HepG2 (cell line): ENCODE measurements around the gene CMTM8. TPM values are rescaled to one million over a fixed set of nuclear protein-coding genes. Genes with fewer than 3 reads are reported as not detected.

ENCODE experiments used
- AGO1 ChIP-seq: fragments of 200-400 bp; formaldehyde crosslinking; IDR thresholded peaks from 2 replicates; pipeline ENCODE4 v1.6.1; 2017; ENCODE audit warnings: mild to moderate bottlenecking, low read depth, low read length, moderate library complexity; ENCODE audit not compliant: poor library complexity, severe bottlenecking
- ASH2L ChIP-seq: fragments of 300-600, 200-600 bp; sonication (generic); IDR thresholded peaks from 2 replicates; pipeline ENCODE4 v1.7.0; 2017; ENCODE audit warnings: low read depth, mild to moderate bottlenecking, moderate library complexity, mixed read lengths, low read length; ENCODE audit not compliant: insufficient read length
- EED ChIP-seq: sonication (generic); formaldehyde crosslinking; IDR thresholded peaks from 2 replicates; pipeline ENCODE4 v1.5.0; 2020; ENCODE audit warnings: mild to moderate bottlenecking, missing genetic modification reagents
- ETV5 ChIP-seq: IDR thresholded peaks from 2 replicates; pipeline ENCODE4 v1.6.1; 2018; ENCODE audit warnings: missing biosample characterization, missing genetic modification reagents, inconsistent platforms, borderline replicate concordance
- FOSL1 ChIP-seq: sonication (generic); formaldehyde crosslinking; IDR thresholded peaks from 2 replicates; pipeline ENCODE4 v1.9.0; 2021; ENCODE audit warnings: missing genetic modification reagents, borderline replicate concordance
- NR3C1 ChIP-seq: sonication (generic); formaldehyde crosslinking; IDR thresholded peaks from 2 replicates; pipeline ENCODE4 v1.4.0; 2020; ENCODE audit warnings: missing genetic modification reagents
- PHB2 ChIP-seq: fragments of 450-650 bp; IDR thresholded peaks from 2 replicates; pipeline ENCODE4 v1.6.1; 2018; ENCODE audit not compliant: partially characterized antibody
- SSRP1 ChIP-seq: IDR thresholded peaks from 2 replicates; pipeline ENCODE4 v1.6.1; 2016; ENCODE audit warnings: control low read depth
- TRIM22 ChIP-seq: fragments of 450-650 bp; IDR thresholded peaks from 2 replicates; pipeline ENCODE4 v1.6.1; 2017
- ZBTB20 ChIP-seq: sonication (generic); formaldehyde crosslinking; IDR thresholded peaks from 2 replicates; pipeline ENCODE4 v1.8.1; 2023; ENCODE audit warnings: missing genetic modification reagents, low read depth, mild to moderate bottlenecking, borderline replicate concordance
- ZBTB8A ChIP-seq: sonication (generic); formaldehyde crosslinking; IDR thresholded peaks from 2 replicates; pipeline ENCODE4 v1.4.0; 2020; ENCODE audit warnings: mild to moderate bottlenecking, low read depth, missing genetic modification reagents, borderline replicate concordance
- ZFP37 ChIP-seq: sonication (generic); formaldehyde crosslinking; IDR thresholded peaks from 2 replicates; pipeline ENCODE4 v1.4.0; 2020; ENCODE audit warnings: missing genetic modification reagents, borderline replicate concordance
- ZFYVE20 ChIP-seq: sonication (generic); formaldehyde crosslinking; IDR thresholded peaks from 2 replicates; pipeline ENCODE4 v1.8.0; 2023; ENCODE audit warnings: low read depth, mild to moderate bottlenecking, moderate library complexity, missing genetic modification reagents, borderline replicate concordance
- ZHX1 ChIP-seq: sonication (generic); formaldehyde crosslinking; IDR thresholded peaks from 2 replicates; pipeline ENCODE4 v1.8.1; 2022; ENCODE audit warnings: low read depth, mild to moderate bottlenecking, missing genetic modification reagents
- ZHX2 ChIP-seq, 2 experiments: sonication (generic) in 1 of 2; formaldehyde crosslinking in 1 of 2; IDR thresholded peaks; 2 replicates each; pipeline versions ENCODE4 v1.6.1 to v1.9.0; 2014 to 2022; ENCODE audit warnings: antibody characterized with exemption in 1 of 2, borderline replicate concordance in 1 of 2, inconsistent platforms in 1 of 2, low read depth in 1 of 2, missing genetic modification reagents in 1 of 2
- ZNF230 ChIP-seq: sonication (generic); formaldehyde crosslinking; IDR thresholded peaks from 2 replicates; pipeline ENCODE4 v1.4.0; 2020; ENCODE audit warnings: mild to moderate bottlenecking, missing genetic modification reagents
- ZNF264 ChIP-seq: sonication (generic); formaldehyde crosslinking; IDR thresholded peaks from 2 replicates; pipeline ENCODE4 v1.4.0; 2020; ENCODE audit warnings: missing genetic modification reagents
- polyA plus RNA-seq, 8 experiments: library from polyadenylated mRNA; depleted of rRNA in 3 of 8; stranded (reverse) in 7 of 8; unstranded in 1 of 8; fragments of >200 nt; fragmentation: Illumina TruSeq in 4 of 8; extraction: Trizol in 4 of 8; gene quantifications; 2 replicates each; pipeline versions ENCODE4 v1.2.1 to v1.2.3, GENCODE V29; 2011 to 2016; ENCODE audit warnings: low read depth in 4 of 8, missing spikeins in 1 of 8, mixed read lengths in 1 of 8; ENCODE audit not compliant: insufficient read depth in 1 of 8
- total RNA-seq, 5 experiments: library from RNA; depleted of rRNA; stranded (reverse); fragments of >200 nt; fragmentation: Illumina TruSeq; extraction: Trizol; gene quantifications; 2 replicates each; pipeline ENCODE4 v1.2.3, GENCODE V29; 2016; ENCODE audit warnings: low read depth in 1 of 5

CMTM8 gene
- total and polyA plus RNA-seq, 2 of the 13 experiments (the other 11 are each of a cell fraction or from before 2014, with no cell fraction given) = 8.9 to 15.8 TPM

GRCh38 chr3:32391643-32392535 lies 153.4 kb downstream of the CMTM8 start, which contains the start of gene CMTM7 (continued):
- no peak for TF ChIP-seq ZHX2 (IDR thresholded peaks at IDR 0.05; ENCODE audit: low read depth)
- TF ChIP-seq ZHX2 (CRISPR knock-in tag; IDR thresholded peaks at IDR 0.05; ENCODE audit: borderline replicate concordance) = no peak
- no peak for TF ChIP-seq NR3C1
- no peak for TF ChIP-seq SSRP1 (CRISPR knock-in tag)
- no peak for TF ChIP-seq TRIM22
- no peak for TF ChIP-seq ZNF230
- no peak for TF ChIP-seq PHB2
- no peak for TF ChIP-seq ZHX1 (CRISPR knock-in tag)
- TF ChIP-seq ZBTB8A = no peak
- TF ChIP-seq ASH2L = peak; percentile 57
- no peak for TF ChIP-seq ZFP37 (CRISPR knock-in tag)
- no peak for TF ChIP-seq ZBTB20 (CRISPR knock-in tag)
- no peak for TF ChIP-seq ZFYVE20 (CRISPR knock-in tag)
- no peak for TF ChIP-seq ZNF264 (CRISPR knock-in tag)
- peak; percentile 46 for TF ChIP-seq AGO1
- 0 out of 2 replicates have a peak, but pooled peaks have one; percentile 37 for TF ChIP-seq ETV5 (CRISPR knock-in tag)
- no peak for TF ChIP-seq EED (CRISPR knock-in tag)
- no peak for TF ChIP-seq FOSL1
